ENCODE measurements around the gene DMRT2. TPM values are rescaled to one million over a fixed set of nuclear protein-coding genes. Genes with fewer than 3 reads are reported as not detected.

DMRT2 gene
- total and polyA plus RNA-seq, 2 donors (not counting 3 experiments of a cell fraction or from before 2014, with no cell fraction given): not detected

DNA sequence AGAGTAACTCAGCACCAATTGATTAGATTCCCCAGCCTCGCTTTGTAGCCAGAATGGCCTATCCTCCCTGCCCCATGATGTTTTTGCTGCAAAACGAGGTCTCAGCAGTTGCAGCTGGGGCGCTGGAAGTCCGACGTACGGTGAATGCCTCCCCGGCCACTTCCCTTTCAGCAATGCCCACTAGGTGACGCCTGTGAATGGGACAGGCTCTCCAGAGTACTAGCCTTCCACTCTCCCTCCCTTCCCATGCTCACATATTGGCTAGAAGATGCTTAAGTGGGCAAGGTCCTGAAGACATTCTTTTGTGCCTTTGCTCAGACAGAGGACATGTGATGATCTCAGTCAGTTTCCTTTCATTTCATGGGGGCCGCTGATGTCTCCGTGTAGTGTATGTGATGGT lies 50.8 kb downstream of the DMRT2 start:
- Histone ChIP-seq H3K27me3 (ENCODE audit: control insufficient read depth in 2 of 2, insufficient read depth in 2 of 2, low read length in 2 of 2) (no peaks in the 10 kb centered on the region), H3K9ac (replicated peaks; ENCODE audit: extremely low read depth, insufficient read depth, low read length) (no peak overlapping the region), H3K79me2 (ENCODE audit: control insufficient read depth, insufficient read depth, low read length) (no peaks in the 10 kb centered on the region), H4K20me1 (replicated peaks; ENCODE audit: control insufficient read depth, extremely low read depth, insufficient read depth, low read length) (no peaks in the 10 kb centered on the region), H3K4me1 (ENCODE audit: control insufficient read depth, extremely low read depth, insufficient read depth, low read length) (no peaks in the 10 kb centered on the region), H3K9me1 (replicated peaks; ENCODE audit: control insufficient read depth, extremely low read depth, insufficient read depth, low read length) (no peaks in the 10 kb centered on the region), H3K36me3 (ENCODE audit: control insufficient read depth in 2 of 2, extremely low read depth in 1 of 2, insufficient read depth in 2 of 2, low read length in 2 of 2) (no peaks in the 10 kb centered on the region), H3K9me3 (replicated peaks; ENCODE audit: control insufficient read depth, insufficient read depth, low read length) (peaks cover 2% of the 10 kb centered on the region), H3K4me2 (ENCODE audit: insufficient read depth, low read length) (no peak overlapping the region), H3K27ac (ENCODE audit: insufficient read depth, low read depth, low read length) (no peak overlapping the region), H3K4me3 (replicated peaks in 1 of 3; ENCODE audit: insufficient read depth in 1 of 3, low read depth in 1 of 3, low read length in 3 of 3) (no peak overlapping the region), H2AFZ (ENCODE audit: low read depth, low read length) (no peak overlapping the region)
- POLR2A ChIA-PET: no interaction called here
- dilution Hi-C loops (cut with MboI; ENCODE audit: extremely low pct_ligation_motif_present, low sequenced_read_pairs): no loop called here
- FAIRE-seq: no peak
- intact Hi-C loops (cut with micrococcal nuclease): no loop called here
- no TSS peak for BruUV-seq (replicated peaks)
- TF ChIP-seq EZH2 (IDR thresholded peaks at IDR 0.05; ENCODE audit: borderline replicate concordance, low read depth, low read length, severe bottlenecking) (no peak), GATA2 (IDR thresholded peaks at IDR 0.05; ENCODE audit: insufficient read depth, insufficient read length, low read depth, low read length) (no peak), CTCF (IDR thresholded peaks at IDR 0.05; ENCODE audit: extremely low read depth in 1 of 2, insufficient read depth in 1 of 2, low read depth in 1 of 2, low read length in 2 of 2) (no peak), FOS (IDR thresholded peaks at IDR 0.05; ENCODE audit: borderline replicate concordance, insufficient read depth, low read length) (no peak), POLR2A (IDR thresholded peaks at IDR 0.05; ENCODE audit: low read depth, low read length) (no peak), MYC (IDR thresholded peaks at IDR 0.05; ENCODE audit: low read depth, low read length) (no peak), JUN (IDR thresholded peaks at IDR 0.05; ENCODE audit: borderline replicate concordance, insufficient read depth, insufficient read length, low read depth) (no peak), POLR2AphosphoS5 (IDR thresholded peaks at IDR 0.05; ENCODE audit: insufficient read depth, low read depth, low read length) (no peak)
- CTCF ChIA-PET: no interaction called here
- no peak for DNase-seq (ENCODE audit: low read depth, low spot score)
